HL-60 (cell line): ENCODE measurements around the gene WWP2.
"Not testable (repeated sequence)": the region's sequence is repeated elsewhere in the genome, so short reads cannot be mapped to it uniquely, and the experiment has no call there.

Experiments used
- POLR2AphosphoS5 ChIP-seq: IDR thresholded peaks from 2 replicates; pipeline ENCODE4 v1.6.1; 2012; ENCODE audit warnings: low read depth
- SPI1 ChIP-seq: IDR thresholded peaks from 2 replicates; pipeline ENCODE4 v1.6.1; 2012; ENCODE audit warnings: low read depth, mild to moderate bottlenecking, borderline replicate concordance
- TF ChIP-seq, protein P1 (sequence below): IDR thresholded peaks from one replicate; pipeline ENCODE4 v1.5.1; 2011; ENCODE audit warnings: low read length, control low read depth, inconsistent platforms; ENCODE audit not compliant: insufficient read depth

DNA sequence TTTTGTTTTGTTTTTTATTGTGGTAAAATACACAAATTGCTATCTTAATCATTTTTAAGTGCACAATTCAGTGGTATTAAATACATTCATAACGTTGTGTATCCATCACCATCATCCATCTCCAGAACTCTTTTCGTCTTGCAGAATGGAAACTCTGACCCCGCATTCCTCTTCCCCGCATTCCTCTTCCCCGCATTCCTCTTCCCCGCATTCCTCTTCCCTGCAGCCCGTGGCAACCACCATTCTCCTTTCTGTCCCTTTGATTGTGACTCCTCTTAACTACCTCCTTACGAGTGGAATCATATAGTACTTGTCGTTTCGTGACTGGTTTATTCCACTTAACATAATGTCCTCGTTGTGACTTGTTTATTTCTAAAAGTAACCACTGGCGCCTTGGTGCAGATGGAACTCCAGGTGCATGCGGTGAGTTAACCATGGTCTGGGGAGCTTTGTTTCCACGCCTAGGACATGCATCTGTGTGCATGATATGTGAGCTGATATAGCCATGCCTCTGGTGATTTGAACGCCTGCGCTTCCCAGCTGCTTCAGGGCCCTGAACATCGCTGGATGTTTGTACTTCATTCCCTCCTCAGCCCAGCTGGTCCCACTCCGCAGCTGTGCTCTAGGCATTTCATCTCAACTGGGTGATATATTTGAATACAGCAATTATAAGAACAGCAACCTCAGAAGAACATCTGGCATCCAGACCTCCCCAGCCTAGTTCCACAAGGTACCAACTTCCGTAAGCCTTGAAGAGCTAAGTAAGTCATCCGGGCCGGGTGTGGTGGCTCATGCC lies 181.3 kb downstream of the WWP2 start:
- TF ChIP-seq, protein P1, sequence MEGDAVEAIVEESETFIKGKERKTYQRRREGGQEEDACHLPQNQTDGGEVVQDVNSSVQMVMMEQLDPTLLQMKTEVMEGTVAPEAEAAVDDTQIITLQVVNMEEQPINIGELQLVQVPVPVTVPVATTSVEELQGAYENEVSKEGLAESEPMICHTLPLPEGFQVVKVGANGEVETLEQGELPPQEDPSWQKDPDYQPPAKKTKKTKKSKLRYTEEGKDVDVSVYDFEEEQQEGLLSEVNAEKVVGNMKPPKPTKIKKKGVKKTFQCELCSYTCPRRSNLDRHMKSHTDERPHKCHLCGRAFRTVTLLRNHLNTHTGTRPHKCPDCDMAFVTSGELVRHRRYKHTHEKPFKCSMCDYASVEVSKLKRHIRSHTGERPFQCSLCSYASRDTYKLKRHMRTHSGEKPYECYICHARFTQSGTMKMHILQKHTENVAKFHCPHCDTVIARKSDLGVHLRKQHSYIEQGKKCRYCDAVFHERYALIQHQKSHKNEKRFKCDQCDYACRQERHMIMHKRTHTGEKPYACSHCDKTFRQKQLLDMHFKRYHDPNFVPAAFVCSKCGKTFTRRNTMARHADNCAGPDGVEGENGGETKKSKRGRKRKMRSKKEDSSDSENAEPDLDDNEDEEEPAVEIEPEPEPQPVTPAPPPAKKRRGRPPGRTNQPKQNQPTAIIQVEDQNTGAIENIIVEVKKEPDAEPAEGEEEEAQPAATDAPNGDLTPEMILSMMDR: not testable (repeated sequence)
- TF ChIP-seq POLR2AphosphoS5, SPI1: not testable (repeated sequence)
